ENCODE measurements around the gene CEP112. TPM values are rescaled to one million over a fixed set of nuclear protein-coding genes. Genes with fewer than 3 reads are reported as not detected.

The CEP112 gene
- total RNA-seq, 1 experiment from 2014 or later: 6.1 TPM

DNA sequence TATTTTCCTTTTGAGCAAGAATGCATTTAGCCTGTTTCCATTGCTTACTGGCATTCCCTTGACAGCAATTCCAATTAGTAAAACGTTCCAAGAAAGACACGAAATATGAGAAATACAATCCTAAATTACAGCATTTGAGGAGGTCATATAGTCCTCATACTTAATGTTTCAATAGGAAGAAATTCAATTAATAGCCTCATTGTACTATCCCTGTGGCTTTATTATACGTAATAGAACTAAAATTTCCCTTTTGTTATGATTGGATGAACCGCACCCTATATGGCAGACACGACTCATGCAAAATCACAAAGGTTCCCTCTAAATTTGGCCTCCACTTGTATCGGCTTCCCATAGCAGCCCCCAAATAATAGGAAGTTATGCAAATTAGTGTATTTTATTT lies 291.7 kb downstream of the CEP112 start:
- ChIA-PET CTCF (no interaction called here), POLR2A (no interaction called here)
- no peak overlapping the region for H3K4me3 Mint-ChIP-seq
- no peaks in the 10 kb centered on the region for H3K36me3 Mint-ChIP-seq
- DNase-seq (ENCODE audit: low spot score) (no peak), ATAC-seq (no peak)
- H3K27ac Mint-ChIP-seq: no peak overlapping the region
- H3K4me1 Mint-ChIP-seq: peaks cover 23% of the 10 kb centered on the region
- H3K9me3 Mint-ChIP-seq: no peaks in the 10 kb centered on the region
- TF ChIP-seq FOXP1 (CRISPR knock-in tag; IDR thresholded peaks at IDR 0.05; ENCODE audit: borderline replicate concordance): no peak
- no peaks in the 10 kb centered on the region for H3K27me3 Mint-ChIP-seq (ENCODE audit: low read depth)

DNA sequence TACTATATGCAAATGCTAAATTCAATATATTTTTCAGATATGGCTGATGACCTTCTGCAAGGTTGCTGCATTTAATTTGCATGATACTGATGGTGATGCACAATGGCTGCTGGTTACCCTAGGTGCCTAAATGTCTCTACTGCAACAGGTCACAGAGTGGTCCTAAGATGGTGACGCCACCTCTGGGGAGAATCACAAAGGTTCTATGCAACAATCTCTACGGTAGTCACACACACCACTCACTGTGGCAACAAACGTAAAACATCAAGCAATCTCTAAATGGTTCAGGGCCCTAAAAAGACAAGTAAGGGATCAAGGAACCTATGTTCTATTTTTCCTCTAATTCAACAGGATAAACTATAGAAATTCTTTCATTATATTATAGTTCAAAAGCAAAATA lies 293.3 kb downstream of the CEP112 start:
- Mint-ChIP-seq H3K4me3 (no peak overlapping the region), H3K9me3 (no peaks in the 10 kb centered on the region), H3K27me3 (ENCODE audit: low read depth) (no peaks in the 10 kb centered on the region), H3K27ac (no peak overlapping the region), H3K4me1 (peaks cover 20% of the 10 kb centered on the region), H3K36me3 (no peaks in the 10 kb centered on the region)
- ATAC-seq (no peak), DNase-seq (ENCODE audit: low spot score) (no peak)
- ChIA-PET POLR2A (no interaction called here), CTCF (no interaction called here)
- TF ChIP-seq ZNF423 (CRISPR knock-in tag; IDR thresholded peaks at IDR 0.05) (no peak), SP1 (CRISPR knock-in tag; conservative IDR thresholded peaks at IDR 0.05) (no peak), TP53 (CRISPR knock-in tag; IDR thresholded peaks at IDR 0.05) (no peak), ZNF219 (CRISPR knock-in tag; IDR thresholded peaks at IDR 0.05; ENCODE audit: borderline replicate concordance) (no peak), RORB (CRISPR knock-in tag; IDR thresholded peaks at IDR 0.05) (no peak), NFYB (CRISPR knock-in tag; conservative IDR thresholded peaks at IDR 0.05; ENCODE audit: low read depth) (no peak), SMAD3 (CRISPR knock-in tag; IDR thresholded peaks at IDR 0.05; ENCODE audit: borderline replicate concordance) (no peak), ETV6 (CRISPR knock-in tag; IDR thresholded peaks at IDR 0.05) (no peak)
- TF ChIP-seq, protein P1, sequence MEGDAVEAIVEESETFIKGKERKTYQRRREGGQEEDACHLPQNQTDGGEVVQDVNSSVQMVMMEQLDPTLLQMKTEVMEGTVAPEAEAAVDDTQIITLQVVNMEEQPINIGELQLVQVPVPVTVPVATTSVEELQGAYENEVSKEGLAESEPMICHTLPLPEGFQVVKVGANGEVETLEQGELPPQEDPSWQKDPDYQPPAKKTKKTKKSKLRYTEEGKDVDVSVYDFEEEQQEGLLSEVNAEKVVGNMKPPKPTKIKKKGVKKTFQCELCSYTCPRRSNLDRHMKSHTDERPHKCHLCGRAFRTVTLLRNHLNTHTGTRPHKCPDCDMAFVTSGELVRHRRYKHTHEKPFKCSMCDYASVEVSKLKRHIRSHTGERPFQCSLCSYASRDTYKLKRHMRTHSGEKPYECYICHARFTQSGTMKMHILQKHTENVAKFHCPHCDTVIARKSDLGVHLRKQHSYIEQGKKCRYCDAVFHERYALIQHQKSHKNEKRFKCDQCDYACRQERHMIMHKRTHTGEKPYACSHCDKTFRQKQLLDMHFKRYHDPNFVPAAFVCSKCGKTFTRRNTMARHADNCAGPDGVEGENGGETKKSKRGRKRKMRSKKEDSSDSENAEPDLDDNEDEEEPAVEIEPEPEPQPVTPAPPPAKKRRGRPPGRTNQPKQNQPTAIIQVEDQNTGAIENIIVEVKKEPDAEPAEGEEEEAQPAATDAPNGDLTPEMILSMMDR (IDR thresholded peaks at IDR 0.05): no peak
- TF ChIP-seq, protein P2, sequence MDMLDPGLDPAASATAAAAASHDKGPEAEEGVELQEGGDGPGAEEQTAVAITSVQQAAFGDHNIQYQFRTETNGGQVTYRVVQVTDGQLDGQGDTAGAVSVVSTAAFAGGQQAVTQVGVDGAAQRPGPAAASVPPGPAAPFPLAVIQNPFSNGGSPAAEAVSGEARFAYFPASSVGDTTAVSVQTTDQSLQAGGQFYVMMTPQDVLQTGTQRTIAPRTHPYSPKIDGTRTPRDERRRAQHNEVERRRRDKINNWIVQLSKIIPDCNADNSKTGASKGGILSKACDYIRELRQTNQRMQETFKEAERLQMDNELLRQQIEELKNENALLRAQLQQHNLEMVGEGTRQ (CRISPR knock-in tag; IDR thresholded peaks at IDR 0.05): no peak
- TF ChIP-seq, protein P3, sequence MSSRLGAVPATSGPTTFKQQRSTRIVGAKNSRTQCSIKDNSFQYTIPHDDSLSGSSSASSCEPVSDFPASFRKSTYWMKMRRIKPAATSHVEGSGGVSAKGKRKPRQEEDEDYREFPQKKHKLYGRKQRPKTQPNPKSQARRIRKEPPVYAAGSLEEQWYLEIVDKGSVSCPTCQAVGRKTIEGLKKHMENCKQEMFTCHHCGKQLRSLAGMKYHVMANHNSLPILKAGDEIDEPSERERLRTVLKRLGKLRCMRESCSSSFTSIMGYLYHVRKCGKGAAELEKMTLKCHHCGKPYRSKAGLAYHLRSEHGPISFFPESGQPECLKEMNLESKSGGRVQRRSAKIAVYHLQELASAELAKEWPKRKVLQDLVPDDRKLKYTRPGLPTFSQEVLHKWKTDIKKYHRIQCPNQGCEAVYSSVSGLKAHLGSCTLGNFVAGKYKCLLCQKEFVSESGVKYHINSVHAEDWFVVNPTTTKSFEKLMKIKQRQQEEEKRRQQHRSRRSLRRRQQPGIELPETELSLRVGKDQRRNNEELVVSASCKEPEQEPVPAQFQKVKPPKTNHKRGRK (CRISPR knock-in tag; IDR thresholded peaks at IDR 0.05; ENCODE audit: borderline replicate concordance): no peak
- TF ChIP-seq, protein P4, sequence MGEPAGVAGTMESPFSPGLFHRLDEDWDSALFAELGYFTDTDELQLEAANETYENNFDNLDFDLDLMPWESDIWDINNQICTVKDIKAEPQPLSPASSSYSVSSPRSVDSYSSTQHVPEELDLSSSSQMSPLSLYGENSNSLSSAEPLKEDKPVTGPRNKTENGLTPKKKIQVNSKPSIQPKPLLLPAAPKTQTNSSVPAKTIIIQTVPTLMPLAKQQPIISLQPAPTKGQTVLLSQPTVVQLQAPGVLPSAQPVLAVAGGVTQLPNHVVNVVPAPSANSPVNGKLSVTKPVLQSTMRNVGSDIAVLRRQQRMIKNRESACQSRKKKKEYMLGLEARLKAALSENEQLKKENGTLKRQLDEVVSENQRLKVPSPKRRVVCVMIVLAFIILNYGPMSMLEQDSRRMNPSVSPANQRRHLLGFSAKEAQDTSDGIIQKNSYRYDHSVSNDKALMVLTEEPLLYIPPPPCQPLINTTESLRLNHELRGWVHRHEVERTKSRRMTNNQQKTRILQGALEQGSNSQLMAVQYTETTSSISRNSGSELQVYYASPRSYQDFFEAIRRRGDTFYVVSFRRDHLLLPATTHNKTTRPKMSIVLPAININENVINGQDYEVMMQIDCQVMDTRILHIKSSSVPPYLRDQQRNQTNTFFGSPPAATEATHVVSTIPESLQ (CRISPR knock-in tag; IDR thresholded peaks at IDR 0.05): no peak
- TF ChIP-seq, protein P5, sequence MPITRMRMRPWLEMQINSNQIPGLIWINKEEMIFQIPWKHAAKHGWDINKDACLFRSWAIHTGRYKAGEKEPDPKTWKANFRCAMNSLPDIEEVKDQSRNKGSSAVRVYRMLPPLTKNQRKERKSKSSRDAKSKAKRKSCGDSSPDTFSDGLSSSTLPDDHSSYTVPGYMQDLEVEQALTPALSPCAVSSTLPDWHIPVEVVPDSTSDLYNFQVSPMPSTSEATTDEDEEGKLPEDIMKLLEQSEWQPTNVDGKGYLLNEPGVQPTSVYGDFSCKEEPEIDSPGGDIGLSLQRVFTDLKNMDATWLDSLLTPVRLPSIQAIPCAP (CRISPR knock-in tag; IDR thresholded peaks at IDR 0.05): no peak
- TF ChIP-seq, protein P6, sequence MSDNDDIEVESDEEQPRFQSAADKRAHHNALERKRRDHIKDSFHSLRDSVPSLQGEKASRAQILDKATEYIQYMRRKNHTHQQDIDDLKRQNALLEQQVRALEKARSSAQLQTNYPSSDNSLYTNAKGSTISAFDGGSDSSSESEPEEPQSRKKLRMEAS (CRISPR knock-in tag; IDR thresholded peaks at IDR 0.05): no peak
- TF ChIP-seq, protein P7, sequence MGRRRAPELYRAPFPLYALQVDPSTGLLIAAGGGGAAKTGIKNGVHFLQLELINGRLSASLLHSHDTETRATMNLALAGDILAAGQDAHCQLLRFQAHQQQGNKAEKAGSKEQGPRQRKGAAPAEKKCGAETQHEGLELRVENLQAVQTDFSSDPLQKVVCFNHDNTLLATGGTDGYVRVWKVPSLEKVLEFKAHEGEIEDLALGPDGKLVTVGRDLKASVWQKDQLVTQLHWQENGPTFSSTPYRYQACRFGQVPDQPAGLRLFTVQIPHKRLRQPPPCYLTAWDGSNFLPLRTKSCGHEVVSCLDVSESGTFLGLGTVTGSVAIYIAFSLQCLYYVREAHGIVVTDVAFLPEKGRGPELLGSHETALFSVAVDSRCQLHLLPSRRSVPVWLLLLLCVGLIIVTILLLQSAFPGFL (CRISPR knock-in tag; IDR thresholded peaks at IDR 0.05; ENCODE audit: borderline replicate concordance): no peak

All from WTC11 (cell line).